Loucy (cell line): Measurements from ENCODE around the gene COL5A1.

Experiments used
- CTCF ChIP-seq: fragments of 200-600 bp; sonication (generic); conservative IDR thresholded peaks from 2 replicates; pipeline ENCODE4 v1.5.1; 2014; ENCODE audit warnings: mild to moderate bottlenecking, antibody characterized with exemption, low read length
- EZH2phosphoT487 ChIP-seq: fragments of 200-600 bp; IDR thresholded peaks from 2 replicates; pipeline ENCODE4 v1.6.1; 2018; ENCODE audit warnings: antibody characterized with exemption, mild to moderate bottlenecking, moderate library complexity, borderline replicate concordance

GRCh38 chr9:134838651-134839454, 197.2 kb downstream of the COL5A1 start:
- no peak for TF ChIP-seq CTCF
- TF ChIP-seq EZH2phosphoT487, result no peak
